ENCODE measurements around the gene DBF4.
"Not testable (repeated sequence)": the region's sequence is repeated elsewhere in the genome, so short reads cannot be mapped to it uniquely, and the experiment has no call there.

DBF4 gene

GRCh38 chr7:87882151-87882937 lies 6.1 kb downstream of the DBF4 start:
- DNase-seq (ENCODE audit: low spot score) = no peak

GRCh38 chr7:87885018-87885417 lies 8.7 kb downstream of the DBF4 start:
- peak; percentile 17 for DNase-seq (ENCODE audit: low spot score)

GRCh38 chr7:87886875-87887274 lies 10.6 kb downstream of the DBF4 start:
- DNase-seq (ENCODE audit: low spot score) = peak; percentile 53

GRCh38 chr7:87895363-87895762 lies 19.1 kb downstream of the DBF4 start:
- no peak for DNase-seq (ENCODE audit: low spot score)

DNA sequence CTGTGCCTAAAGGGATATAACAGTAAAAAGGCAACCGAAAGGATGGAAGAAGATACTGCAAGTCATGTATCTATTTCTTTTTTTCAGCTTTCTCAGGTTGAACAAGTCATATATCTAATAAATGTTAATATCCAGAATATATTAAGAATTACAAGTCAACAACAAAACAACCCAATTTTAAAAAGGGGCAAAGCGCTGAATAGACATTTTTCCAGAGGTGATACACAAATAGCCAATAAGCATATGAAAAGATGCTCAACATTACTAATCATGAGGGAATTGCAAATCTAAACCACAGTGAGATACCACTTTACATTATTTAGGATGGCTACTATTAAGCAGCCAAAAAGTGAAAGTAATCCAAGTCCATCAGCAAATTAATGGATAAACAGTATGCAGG lies 23.0 kb downstream of the DBF4 start:
- DNase-seq (ENCODE audit: low spot score) = no peak

DNA sequence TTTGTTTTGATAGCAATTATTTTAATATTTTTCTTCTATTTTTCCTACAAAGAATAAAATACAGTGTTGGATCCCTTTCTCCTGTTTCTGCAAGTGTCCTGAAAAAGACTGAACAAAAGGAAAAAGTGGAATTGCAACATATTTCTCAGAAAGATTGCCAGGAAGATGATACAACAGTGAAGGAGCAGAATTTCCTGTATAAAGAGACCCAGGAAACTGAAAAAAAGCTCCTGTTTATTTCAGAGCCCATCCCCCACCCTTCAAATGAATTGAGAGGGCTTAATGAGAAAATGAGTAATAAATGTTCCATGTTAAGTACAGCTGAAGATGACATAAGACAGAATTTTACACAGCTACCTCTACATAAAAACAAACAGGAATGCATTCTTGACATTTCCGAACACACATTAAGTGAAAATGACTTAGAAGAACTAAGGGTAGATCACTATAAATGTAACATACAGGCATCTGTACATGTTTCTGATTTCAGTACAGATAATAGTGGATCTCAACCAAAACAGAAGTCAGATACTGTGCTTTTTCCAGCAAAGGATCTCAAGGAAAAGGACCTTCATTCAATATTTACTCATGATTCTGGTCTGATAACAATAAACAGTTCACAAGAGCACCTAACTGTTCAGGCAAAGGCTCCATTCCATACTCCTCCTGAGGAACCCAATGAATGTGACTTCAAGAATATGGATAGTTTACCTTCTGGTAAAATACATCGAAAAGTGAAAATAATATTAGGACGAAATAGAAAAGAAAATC lies 31.0 kb downstream of the DBF4 start:
- not testable (repeated sequence) for DNase-seq (ENCODE audit: low spot score)

- not testable (repeated sequence) for DNase-seq (ENCODE audit: low spot score)
These were observed 32.5 kb downstream of the DBF4 start for GRCh38 chr7:87908814-87909213.

DNA sequence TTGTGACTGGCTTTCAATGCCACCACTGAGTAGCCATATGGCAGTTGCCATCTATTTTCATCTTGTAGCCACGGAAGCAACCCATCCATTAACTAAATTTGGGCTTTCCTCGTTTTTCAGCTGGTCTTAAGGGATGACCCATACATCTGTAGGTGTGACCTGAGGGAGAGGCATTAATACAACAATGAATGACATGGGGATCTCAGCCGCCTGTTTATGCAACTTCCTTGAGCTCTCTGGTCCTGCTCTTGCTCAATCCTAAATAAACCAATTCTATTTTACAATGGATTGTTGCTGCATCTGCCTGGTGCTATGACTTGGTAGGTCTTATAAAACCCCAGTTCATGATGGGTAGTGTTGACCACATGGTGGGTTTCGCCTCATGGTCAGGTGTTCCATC lies 35.8 kb downstream of the DBF4 start:
- DNase-seq (ENCODE audit: low spot score) = no peak

DNA sequence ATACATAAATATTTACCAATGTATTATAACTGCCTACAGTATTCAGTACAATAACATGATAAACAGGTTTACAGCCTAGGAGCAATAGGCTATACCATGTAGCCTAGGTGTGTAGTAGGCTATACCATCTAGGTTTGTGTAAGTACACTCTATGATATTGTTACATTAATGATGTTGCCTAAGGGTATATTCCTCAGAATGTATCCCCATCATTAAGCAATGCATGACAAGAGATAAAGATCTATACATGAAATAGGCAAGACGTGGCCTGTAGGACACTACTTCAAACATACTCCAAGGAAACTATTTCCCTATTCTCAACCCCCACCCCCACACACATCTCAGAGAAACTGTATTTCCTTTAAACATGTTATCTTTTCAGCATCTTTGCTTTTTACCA lies 42.4 kb downstream of the DBF4 start:
- no peak for DNase-seq (ENCODE audit: low spot score)

DNA sequence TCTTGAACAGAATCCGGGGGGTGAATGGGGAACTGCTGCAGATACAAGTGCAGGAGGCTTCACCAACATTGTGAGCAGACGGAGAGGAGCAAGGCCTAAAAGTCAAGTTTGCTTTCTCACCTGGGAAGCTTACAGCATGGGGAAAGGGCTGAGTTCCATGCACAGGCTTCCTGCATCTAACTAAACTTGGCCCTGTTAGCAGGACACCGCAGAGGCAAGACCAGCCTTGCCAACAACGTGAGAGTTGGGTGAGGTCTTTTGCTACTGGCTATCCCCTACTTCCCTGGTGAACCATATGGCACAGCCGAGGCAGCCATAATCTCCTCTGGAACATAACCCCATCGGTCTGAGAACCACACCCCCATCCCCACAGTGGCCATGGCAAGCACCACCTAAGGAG lies 43.6 kb downstream of the DBF4 start:
- no peak for DNase-seq (ENCODE audit: low spot score)

- DNase-seq (ENCODE audit: low spot score) = no peak
These were observed 44.3 kb downstream of the DBF4 start for GRCh38 chr7:87920578-87920977.

DNA sequence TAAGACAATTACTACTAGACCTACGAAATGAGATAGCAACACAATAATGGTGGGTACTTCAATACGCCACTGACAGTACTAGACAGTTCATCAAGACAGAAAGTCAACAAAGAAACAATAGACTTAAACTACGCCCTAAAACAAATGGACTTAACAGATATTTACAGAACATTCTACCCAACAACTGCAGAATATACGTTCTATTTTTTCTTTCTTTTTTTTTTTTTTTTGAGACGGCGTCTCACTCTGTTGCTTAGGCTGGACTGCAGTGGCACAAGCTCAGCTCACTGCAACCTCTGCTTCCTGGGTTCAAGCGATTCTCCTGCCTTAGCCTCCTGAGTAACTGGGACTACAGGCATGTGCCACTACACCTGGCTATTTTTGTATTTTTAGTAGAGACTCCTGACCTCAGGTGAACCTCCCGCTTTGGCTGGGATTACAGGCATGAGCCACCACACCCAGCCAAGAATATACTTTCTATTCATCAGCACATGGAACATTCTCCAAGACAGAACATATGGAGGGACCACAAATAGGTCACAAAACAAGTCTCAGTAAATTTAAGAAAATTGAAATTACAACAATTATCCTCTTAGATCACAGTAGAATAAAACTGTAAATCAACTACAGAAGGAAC lies 46.6 kb downstream of the DBF4 start:
- not testable (repeated sequence) for DNase-seq (ENCODE audit: low spot score)

DNA sequence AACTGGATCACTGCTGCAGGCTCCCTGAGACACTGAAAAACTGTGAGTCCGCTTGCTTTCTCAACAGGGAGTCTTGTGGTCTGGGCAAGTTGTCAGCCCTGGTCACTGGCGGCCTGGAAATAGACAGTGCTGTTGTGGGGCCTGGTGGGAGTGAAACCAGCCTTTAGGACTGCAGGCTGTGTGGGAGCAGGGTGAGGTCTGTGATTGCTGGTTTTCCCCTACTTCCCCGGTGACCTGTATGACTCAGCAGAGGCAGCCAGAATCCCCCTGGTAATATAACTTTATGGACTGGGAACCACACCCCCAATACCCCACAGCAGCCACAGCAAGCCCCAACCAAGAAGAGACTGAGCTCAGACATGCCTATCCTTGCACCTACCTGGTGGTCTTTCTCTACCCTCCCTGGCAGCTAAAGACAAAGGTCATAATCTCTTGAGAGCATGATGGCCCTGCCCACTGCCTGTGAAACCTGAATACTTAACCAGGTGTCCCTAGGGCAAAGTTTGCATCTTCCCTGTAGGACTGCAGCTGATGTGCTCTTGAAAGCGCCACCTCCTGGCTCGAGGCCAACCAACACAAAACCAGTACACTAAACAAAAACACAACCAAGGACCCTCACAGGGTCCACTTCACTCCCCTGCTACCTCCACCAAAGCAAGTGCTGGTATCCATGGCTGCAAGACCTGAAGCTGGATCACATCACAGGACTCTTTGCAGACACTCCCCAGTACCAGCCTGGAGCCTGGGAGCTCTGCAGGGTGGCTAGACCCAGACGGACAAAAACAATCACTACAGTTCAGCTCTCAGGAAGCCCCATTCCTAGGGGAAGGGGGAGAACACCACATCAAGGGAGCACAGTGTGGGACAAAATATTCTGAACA lies 50.5 kb downstream of the DBF4 start:
- peak; percentile 79 for DNase-seq (ENCODE audit: low spot score)

GRCh38 chr7:87933605-87933952 lies 57.3 kb downstream of the DBF4 start:
- no peak for DNase-seq (ENCODE audit: low spot score)

- peak; percentile 99 for DNase-seq (ENCODE audit: low spot score)
These were observed 57.8 kb downstream of the DBF4 start, which contains the start of gene ADAM22 for GRCh38 chr7:87933953-87934698. TSS of gene ADAM22 (plus strand) at chr7:87934251. CDS start at chr7:87934466, 215 bp downstream.

DNA sequence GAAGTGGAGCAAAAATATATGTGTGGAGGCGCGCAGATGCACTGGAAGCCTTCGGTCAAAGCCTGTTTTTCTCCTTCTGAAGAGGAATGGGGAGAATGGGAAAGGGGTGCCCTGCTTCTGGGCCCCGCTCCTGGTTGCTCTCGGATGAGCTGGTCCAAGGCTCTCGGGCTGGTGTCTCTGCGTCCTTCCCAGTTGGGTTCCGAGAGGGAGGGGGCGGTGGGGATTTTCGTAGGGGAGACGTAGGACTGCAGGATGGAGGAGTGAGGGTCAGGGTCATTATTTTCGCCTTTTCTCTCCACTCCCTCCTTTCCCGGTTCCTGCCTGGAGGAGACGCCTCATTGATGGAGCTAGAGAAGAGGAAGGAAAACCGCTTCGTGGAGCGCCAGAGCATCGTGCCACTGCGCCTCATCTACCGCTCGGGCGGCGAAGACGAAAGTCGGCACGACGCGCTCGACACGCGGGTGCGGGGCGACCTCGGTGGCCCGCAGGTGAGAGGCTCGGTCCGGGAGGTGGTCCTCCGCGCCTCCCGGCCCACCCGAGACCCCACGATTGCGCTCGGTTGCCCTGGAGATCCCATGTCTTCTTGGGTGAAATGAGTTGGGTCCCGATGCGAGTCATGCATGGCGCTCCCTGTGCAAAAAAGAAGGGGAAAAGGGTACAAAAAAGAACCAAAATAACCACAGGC lies 58.5 kb downstream of the DBF4 start:
- DNase-seq (ENCODE audit: low spot score) = no peak

DNA sequence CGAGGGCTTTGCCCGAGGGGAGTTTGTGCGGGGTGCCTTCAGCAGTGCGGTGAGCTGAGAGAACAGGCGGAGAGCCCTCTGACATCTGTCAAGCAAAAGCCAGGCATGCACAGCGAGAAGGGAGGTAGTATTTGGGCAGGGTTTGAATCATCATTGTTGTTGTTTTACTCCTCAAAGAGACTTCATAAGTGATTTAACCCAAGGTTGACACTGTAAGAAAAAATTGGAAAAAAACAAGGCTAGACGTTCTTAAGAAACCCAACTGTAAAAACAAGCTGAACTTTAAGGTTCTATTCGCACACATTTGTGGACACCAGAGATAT lies 59.1 kb downstream of the DBF4 start:
- no peak for DNase-seq (ENCODE audit: low spot score)

DNA sequence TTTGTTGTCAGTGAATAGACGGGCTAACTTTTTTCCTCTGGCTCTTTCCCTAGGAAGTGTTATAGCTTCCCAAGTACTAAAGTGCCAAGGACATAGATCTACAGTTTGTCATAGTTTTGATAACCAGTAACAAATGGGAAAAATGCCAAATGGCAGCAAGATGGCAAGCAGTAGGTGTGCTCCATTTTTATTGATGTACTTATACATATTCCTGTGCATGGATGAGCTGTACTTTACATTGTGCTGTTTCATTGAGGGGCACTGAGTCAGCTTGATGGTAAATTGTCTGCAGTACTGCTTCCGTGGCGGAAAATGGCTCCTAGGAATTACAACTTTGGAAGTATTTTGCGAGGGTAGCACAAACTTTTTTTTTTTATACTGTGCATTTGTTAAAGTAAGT lies 64.8 kb downstream of the DBF4 start:
- DNase-seq (ENCODE audit: low spot score) = no peak

GRCh38 chr7:87944547-87944946 lies 68.3 kb downstream of the DBF4 start:
- no peak for DNase-seq (ENCODE audit: low spot score)

- DNase-seq (ENCODE audit: low spot score) = not testable (repeated sequence)
These were observed 69.6 kb downstream of the DBF4 start for GRCh38 chr7:87945926-87946325.

DNA sequence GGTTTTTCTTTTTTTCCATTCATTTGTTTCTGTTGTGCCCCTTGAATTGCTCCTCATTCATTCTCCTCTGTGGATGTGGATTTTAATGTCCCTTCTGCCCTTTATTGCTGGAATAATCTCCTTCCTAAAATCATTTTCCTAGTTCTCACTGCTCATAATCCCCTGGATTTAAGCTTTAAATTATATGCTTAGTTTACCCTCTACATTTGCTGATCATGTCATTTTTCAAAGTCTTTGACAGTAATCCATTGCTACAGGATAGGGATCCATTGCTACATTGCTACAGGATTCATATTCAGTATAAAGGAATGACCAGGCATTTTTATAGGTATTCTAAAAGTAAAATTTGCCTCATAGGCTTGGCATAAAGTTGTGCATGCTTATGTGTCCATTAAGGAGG lies 72.1 kb downstream of the DBF4 start:
- DNase-seq (ENCODE audit: low spot score) = no peak

Measured in SW480 (cell line).